PFSK-1 (cell line): ENCODE measurements around the gene SUSD4.

Source experiments
- FOXP2 ChIP-seq: optimal IDR thresholded peaks from 2 replicates; pipeline ENCODE3; 2011; ENCODE audit warnings: borderline replicate concordance, control low read depth, inconsistent platforms; ENCODE audit not compliant: insufficient read depth; ENCODE audit errors: extremely low read length, extremely low read depth
- POLR2AphosphoS5 ChIP-seq: IDR thresholded peaks from 2 replicates; pipeline ENCODE4 v1.6.1; 2012; ENCODE audit warnings: low read depth, mild to moderate bottlenecking, control low read depth, low read length, moderate library complexity
- REST ChIP-seq, 2 experiments: IDR thresholded peaks; 2 replicates each; pipeline versions ENCODE4 v1.6.1 to v1.8.0; 2011 to 2012; ENCODE audit warnings: low read depth in 2 of 2, low read length in 2 of 2, control low read depth in 1 of 2, inconsistent platforms in 1 of 2, mild to moderate bottlenecking in 1 of 2, moderate library complexity in 1 of 2; ENCODE audit not compliant: insufficient read depth in 1 of 2
- SIN3A ChIP-seq: IDR thresholded peaks from 2 replicates; pipeline ENCODE4 v1.6.1; 2012; ENCODE audit warnings: mild to moderate bottlenecking, low read length, moderate library complexity, borderline replicate concordance; ENCODE audit not compliant: insufficient read depth
- TAF1 ChIP-seq: IDR thresholded peaks from 2 replicates; pipeline ENCODE4 v1.6.1; 2012; ENCODE audit warnings: low read length, control low read depth, borderline replicate concordance; ENCODE audit not compliant: insufficient read depth

SUSD4 gene

GRCh38 chr1:223203694-223204093 lies 160.3 kb downstream of the SUSD4 start:
- TF ChIP-seq REST (IDR thresholded peaks at IDR 0.05; ENCODE audit: insufficient read depth in 1 of 2, low read depth in 2 of 2, low read length in 2 of 2) (no peak), TAF1 (no peak), SIN3A (no peak), POLR2AphosphoS5 (no peak), FOXP2 (no peak)

GRCh38 chr1:223203034-223203408 lies 161.0 kb downstream of the SUSD4 start:
- TF ChIP-seq POLR2AphosphoS5 (no peak), FOXP2 (no peak), TAF1 (no peak), SIN3A (no peak), REST (IDR thresholded peaks at IDR 0.05; ENCODE audit: insufficient read depth in 1 of 2, low read depth in 2 of 2, low read length in 2 of 2) (no peak)

- TF ChIP-seq TAF1 = no peak
- no peak for TF ChIP-seq POLR2AphosphoS5
- TF ChIP-seq SIN3A = no peak
- no peak for TF ChIP-seq REST (IDR thresholded peaks at IDR 0.05; ENCODE audit: insufficient read depth in 1 of 2, low read depth in 2 of 2, low read length in 2 of 2)
- no peak for TF ChIP-seq FOXP2
Measured at GRCh38 chr1:223202376-223203033, 161.5 kb downstream of the SUSD4 start.

- TF ChIP-seq FOXP2 (no peak), POLR2AphosphoS5 (no peak), REST (IDR thresholded peaks at IDR 0.05; ENCODE audit: insufficient read depth in 1 of 2, low read depth in 2 of 2, low read length in 2 of 2) (no peak), SIN3A (no peak), TAF1 (no peak)
Measured at GRCh38 chr1:223201967-223202366, 162.0 kb downstream of the SUSD4 start.

- TF ChIP-seq TAF1 (no peak), POLR2AphosphoS5 (no peak), REST (IDR thresholded peaks at IDR 0.05; ENCODE audit: insufficient read depth in 1 of 2, low read depth in 2 of 2, low read length in 2 of 2) (no peak), SIN3A (no peak), FOXP2 (no peak)
Measured at GRCh38 chr1:223200903-223201302, 163.1 kb downstream of the SUSD4 start.
